HEK293 (cell line): Measurements from ENCODE around the gene BTBD9.

Source experiments
- GLIS1 ChIP-seq: fragments of 450-650 bp; formaldehyde crosslinking; IDR thresholded peaks from 2 replicates; pipeline ENCODE4 v1.5.1; 2016; ENCODE audit warnings: missing biosample characterization, missing genetic modification characterization
- PRDM1 ChIP-seq: fragments of 450-650 bp; formaldehyde crosslinking; IDR thresholded peaks from 2 replicates; pipeline ENCODE4; 2016; ENCODE audit warnings: missing biosample characterization, missing genetic modification characterization
- TCF7L2 ChIP-seq: IDR thresholded peaks from 2 replicates; pipeline ENCODE4 v1.6.1; 2011; ENCODE audit warnings: low read depth, mild to moderate bottlenecking, inconsistent platforms, low read length, moderate library complexity, borderline replicate concordance
- YY1 ChIP-seq: fragments of 450-650 bp; formaldehyde crosslinking; IDR thresholded peaks from 2 replicates; pipeline ENCODE4 v1.5.1; 2018; ENCODE audit warnings: missing biosample characterization, missing genetic modification characterization
- ZNF121 ChIP-seq: fragments of 450-650 bp; formaldehyde crosslinking; IDR thresholded peaks from 2 replicates; pipeline ENCODE4 v1.5.1; 2016; ENCODE audit warnings: missing biosample characterization, missing genetic modification characterization
- ZNF175 ChIP-seq: fragments of 450-650 bp; formaldehyde crosslinking; IDR thresholded peaks from 2 replicates; pipeline ENCODE4 v1.5.1; 2016; ENCODE audit warnings: missing biosample characterization, missing genetic modification characterization
- ZNF449 ChIP-seq: fragments of 450-650 bp; formaldehyde crosslinking; IDR thresholded peaks from 2 replicates; pipeline ENCODE4 v1.5.1; 2017; ENCODE audit warnings: missing biosample characterization, mild to moderate bottlenecking, missing genetic modification characterization, moderate library complexity
- ZNF530 ChIP-seq: fragments of 450-650 bp; formaldehyde crosslinking; IDR thresholded peaks from 2 replicates; pipeline ENCODE4 v1.5.1; 2016; ENCODE audit warnings: low read depth, missing biosample characterization, missing genetic modification characterization
- ZNF560 ChIP-seq: fragments of 450-650 bp; formaldehyde crosslinking; IDR thresholded peaks from 2 replicates; pipeline ENCODE4 v1.5.1; 2017; ENCODE audit warnings: missing biosample characterization, missing genetic modification characterization, borderline replicate concordance
- ZNF747 ChIP-seq: fragments of 450-650 bp; formaldehyde crosslinking; IDR thresholded peaks from 2 replicates; pipeline ENCODE4 v1.5.1; 2016; ENCODE audit warnings: missing biosample characterization, missing genetic modification characterization
- TF ChIP-seq, protein P1 (sequence below): fragments of 450-650 bp; formaldehyde crosslinking; IDR thresholded peaks from 2 replicates; pipeline ENCODE4 v1.5.1; 2016; ENCODE audit warnings: missing biosample characterization, missing genetic modification characterization
- TF ChIP-seq, protein P2 (sequence below): fragments of 450-650 bp; formaldehyde crosslinking; IDR thresholded peaks from 2 replicates; pipeline ENCODE4 v1.5.1; 2016; ENCODE audit warnings: missing biosample characterization, missing genetic modification characterization

GRCh38 chr6:38194589-38194988 is 445.1 kb downstream of the BTBD9 start:
- no peak for TF ChIP-seq TCF7L2
- TF ChIP-seq ZNF175 (tag by site-specific recombination): no peak
- TF ChIP-seq, protein P1, sequence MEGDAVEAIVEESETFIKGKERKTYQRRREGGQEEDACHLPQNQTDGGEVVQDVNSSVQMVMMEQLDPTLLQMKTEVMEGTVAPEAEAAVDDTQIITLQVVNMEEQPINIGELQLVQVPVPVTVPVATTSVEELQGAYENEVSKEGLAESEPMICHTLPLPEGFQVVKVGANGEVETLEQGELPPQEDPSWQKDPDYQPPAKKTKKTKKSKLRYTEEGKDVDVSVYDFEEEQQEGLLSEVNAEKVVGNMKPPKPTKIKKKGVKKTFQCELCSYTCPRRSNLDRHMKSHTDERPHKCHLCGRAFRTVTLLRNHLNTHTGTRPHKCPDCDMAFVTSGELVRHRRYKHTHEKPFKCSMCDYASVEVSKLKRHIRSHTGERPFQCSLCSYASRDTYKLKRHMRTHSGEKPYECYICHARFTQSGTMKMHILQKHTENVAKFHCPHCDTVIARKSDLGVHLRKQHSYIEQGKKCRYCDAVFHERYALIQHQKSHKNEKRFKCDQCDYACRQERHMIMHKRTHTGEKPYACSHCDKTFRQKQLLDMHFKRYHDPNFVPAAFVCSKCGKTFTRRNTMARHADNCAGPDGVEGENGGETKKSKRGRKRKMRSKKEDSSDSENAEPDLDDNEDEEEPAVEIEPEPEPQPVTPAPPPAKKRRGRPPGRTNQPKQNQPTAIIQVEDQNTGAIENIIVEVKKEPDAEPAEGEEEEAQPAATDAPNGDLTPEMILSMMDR (tag by site-specific recombination): no peak
- TF ChIP-seq PRDM1 (tag by site-specific recombination): no peak
- TF ChIP-seq ZNF560 (tag by site-specific recombination): no peak
- no peak for TF ChIP-seq ZNF449 (tag by site-specific recombination)
- no peak for TF ChIP-seq ZNF530 (tag by site-specific recombination)
- TF ChIP-seq YY1: no peak
- no peak for TF ChIP-seq ZNF747 (tag by site-specific recombination)
- TF ChIP-seq, protein P2, sequence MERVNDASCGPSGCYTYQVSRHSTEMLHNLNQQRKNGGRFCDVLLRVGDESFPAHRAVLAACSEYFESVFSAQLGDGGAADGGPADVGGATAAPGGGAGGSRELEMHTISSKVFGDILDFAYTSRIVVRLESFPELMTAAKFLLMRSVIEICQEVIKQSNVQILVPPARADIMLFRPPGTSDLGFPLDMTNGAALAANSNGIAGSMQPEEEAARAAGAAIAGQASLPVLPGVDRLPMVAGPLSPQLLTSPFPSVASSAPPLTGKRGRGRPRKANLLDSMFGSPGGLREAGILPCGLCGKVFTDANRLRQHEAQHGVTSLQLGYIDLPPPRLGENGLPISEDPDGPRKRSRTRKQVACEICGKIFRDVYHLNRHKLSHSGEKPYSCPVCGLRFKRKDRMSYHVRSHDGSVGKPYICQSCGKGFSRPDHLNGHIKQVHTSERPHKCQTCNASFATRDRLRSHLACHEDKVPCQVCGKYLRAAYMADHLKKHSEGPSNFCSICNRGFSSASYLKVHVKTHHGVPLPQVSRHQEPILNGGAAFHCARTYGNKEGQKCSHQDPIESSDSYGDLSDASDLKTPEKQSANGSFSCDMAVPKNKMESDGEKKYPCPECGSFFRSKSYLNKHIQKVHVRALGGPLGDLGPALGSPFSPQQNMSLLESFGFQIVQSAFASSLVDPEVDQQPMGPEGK (tag by site-specific recombination): no peak
- no peak for TF ChIP-seq GLIS1 (tag by site-specific recombination)
- no peak for TF ChIP-seq ZNF121
